ENCODE measurements around the gene STARD5. TPM values are rescaled to one million over a fixed set of nuclear protein-coding genes. Genes with fewer than 3 reads are reported as not detected.

Gene STARD5
- total and polyA plus RNA-seq, 4 donors, result 1.1 to 47.0 (median 35.7) TPM

DNA sequence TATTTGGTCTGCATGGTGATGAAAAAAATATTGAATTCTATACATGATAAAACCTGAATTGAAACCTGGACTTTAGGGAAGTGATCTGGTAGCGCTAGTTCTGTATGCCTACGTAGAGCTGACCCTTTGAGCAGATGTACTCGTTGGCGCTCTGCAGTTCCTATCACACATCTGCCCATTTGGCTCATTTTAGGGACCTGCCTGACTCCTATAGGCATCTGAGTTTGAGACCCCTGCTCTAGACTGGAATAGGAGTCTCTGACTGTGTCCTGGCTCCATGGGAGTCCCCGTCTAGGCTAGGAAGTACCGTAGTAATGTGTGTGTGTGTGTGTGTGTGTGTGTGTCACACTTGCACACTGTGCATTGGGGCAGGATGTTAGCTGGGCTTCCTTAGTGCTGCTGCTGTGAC lies 21.2 kb downstream of the STARD5 start:
- Histone ChIP-seq H3K9ac (ENCODE audit: low read depth in 1 of 2, low read length in 2 of 2) (no peak overlapping the region), H3K4me3 (ENCODE audit: low read depth in 1 of 3, low read length in 3 of 3) (no peak overlapping the region), H3K4me1 (ENCODE audit: control insufficient read depth in 4 of 4, insufficient read depth in 4 of 4, low read length in 3 of 4) (peaks cover 5 to 24% (median 16%) of the 10 kb centered on the region in 4 donors), H3K9me3 (ENCODE audit: control insufficient read depth in 4 of 4, low read length in 3 of 4) (no peaks in the 10 kb centered on the region), H3K27me3 (ENCODE audit: control insufficient read depth in 4 of 4, insufficient read depth in 4 of 4, low read length in 3 of 4) (no peaks in the 10 kb centered on the region), H3K27ac (ENCODE audit: low read depth in 1 of 2, low read length in 2 of 2) (peak overlapping the region in 1 of 2 donors; percentile 32), H3K36me3 (ENCODE audit: control insufficient read depth in 4 of 4, insufficient read depth in 3 of 4, low read depth in 1 of 4, low read length in 3 of 4) (peaks cover 0 to 14% (median 9%) of the 10 kb centered on the region in 4 donors)
- DNase-seq (ENCODE audit: low spot score), result no peak
- no peak for TF ChIP-seq FOXA2 (IDR thresholded peaks at IDR 0.05)
- TF ChIP-seq, protein P1, sequence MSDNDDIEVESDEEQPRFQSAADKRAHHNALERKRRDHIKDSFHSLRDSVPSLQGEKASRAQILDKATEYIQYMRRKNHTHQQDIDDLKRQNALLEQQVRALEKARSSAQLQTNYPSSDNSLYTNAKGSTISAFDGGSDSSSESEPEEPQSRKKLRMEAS (IDR thresholded peaks at IDR 0.05), result no peak
- TF ChIP-seq RAD21 (IDR thresholded peaks at IDR 0.05), result no peak
- TF ChIP-seq, protein P2, sequence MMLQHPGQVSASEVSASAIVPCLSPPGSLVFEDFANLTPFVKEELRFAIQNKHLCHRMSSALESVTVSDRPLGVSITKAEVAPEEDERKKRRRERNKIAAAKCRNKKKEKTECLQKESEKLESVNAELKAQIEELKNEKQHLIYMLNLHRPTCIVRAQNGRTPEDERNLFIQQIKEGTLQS (IDR thresholded peaks at IDR 0.05), result no peak
- TF ChIP-seq HNF4G (IDR thresholded peaks at IDR 0.05), result no peak
- no peak for TF ChIP-seq HNF4A (conservative IDR thresholded peaks at IDR 0.05)
- TF ChIP-seq EGR1 (IDR thresholded peaks at IDR 0.05; ENCODE audit: low read depth in 2 of 2), result no peak
- no peak for TF ChIP-seq NR2F2 (IDR thresholded peaks at IDR 0.05)
- TF ChIP-seq TAF1 (conservative IDR thresholded peaks at IDR 0.05), result no peak
- WGBS, result 85% methylated on average over 6 of the region's 6 CpGs

DNA sequence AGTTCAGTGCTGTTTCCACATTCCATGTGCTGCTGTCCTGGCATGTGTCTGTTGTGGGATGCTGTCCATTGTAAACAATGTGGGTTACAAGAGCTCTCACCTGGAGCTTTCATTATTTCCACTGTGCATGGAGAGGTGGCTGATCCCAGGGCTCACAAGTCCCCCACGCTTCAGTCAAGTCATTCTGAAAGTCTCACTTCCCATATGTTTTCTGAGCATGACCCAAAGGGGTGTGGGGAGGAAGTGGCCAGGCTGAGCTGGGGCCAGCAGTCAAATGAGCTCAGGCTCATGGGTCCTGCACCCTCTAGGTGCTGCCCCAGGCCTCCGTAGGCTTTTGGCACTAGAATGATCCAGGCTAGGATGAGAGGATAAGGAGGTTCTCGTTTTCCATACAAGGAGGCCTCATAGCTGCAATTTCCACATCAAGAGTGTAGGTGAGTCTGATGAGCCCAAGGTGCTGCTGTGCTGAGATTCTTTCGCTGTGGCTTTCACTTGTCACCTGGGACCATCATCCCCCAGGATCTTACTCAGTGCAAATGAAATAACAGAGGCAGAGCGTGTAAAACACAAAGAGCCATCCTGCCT lies 22.0 kb downstream of the STARD5 start:
- peak overlapping the region; percentile 7 to 37 for H3K27ac ChIP-seq (ENCODE audit: low read depth in 1 of 2, low read length in 2 of 2)
- H3K9ac ChIP-seq (ENCODE audit: low read depth in 1 of 2, low read length in 2 of 2), result no peak overlapping the region
- WGBS, result 77% methylated on average over 5 of the region's 5 CpGs
- no peaks in the 10 kb centered on the region for H3K9me3 ChIP-seq (ENCODE audit: control insufficient read depth in 4 of 4, low read length in 3 of 4)
- H3K36me3 ChIP-seq (ENCODE audit: control insufficient read depth in 4 of 4, insufficient read depth in 3 of 4, low read depth in 1 of 4, low read length in 3 of 4), result peaks cover 0 to 9% (median 5%) of the 10 kb centered on the region in 4 donors
- H3K27me3 ChIP-seq (ENCODE audit: control insufficient read depth in 4 of 4, insufficient read depth in 4 of 4, low read length in 3 of 4), result no peaks in the 10 kb centered on the region
- H3K4me3 ChIP-seq (ENCODE audit: low read depth in 1 of 3, low read length in 3 of 3), result no peak overlapping the region
- DNase-seq (ENCODE audit: low spot score), result no peak
- TF ChIP-seq YY1 (IDR thresholded peaks at IDR 0.05) (peak; percentile 25), JUND (IDR thresholded peaks at IDR 0.05) (peak; percentile 47 to 62), FOXA1 (IDR thresholded peaks at IDR 0.05) (peak; percentile 41), TAF1 (conservative IDR thresholded peaks at IDR 0.05) (no peak), GABPA (IDR thresholded peaks at IDR 0.05 in 1 of 2, conservative IDR thresholded peaks at IDR 0.05 in 1 of 2) (no peak), RXRA (IDR thresholded peaks at IDR 0.05) (peak; percentile 42 to 68), NR2F2 (IDR thresholded peaks at IDR 0.05) (no peak), HNF4A (conservative IDR thresholded peaks at IDR 0.05) (peak in 1 of 2 donors; percentile 43), FOXA2 (IDR thresholded peaks at IDR 0.05) (peak; percentile 64), RAD21 (IDR thresholded peaks at IDR 0.05) (no peak), HNF4G (IDR thresholded peaks at IDR 0.05) (no peak), SP1 (IDR thresholded peaks at IDR 0.05) (peak; percentile 14), EGR1 (IDR thresholded peaks at IDR 0.05; ENCODE audit: low read depth in 2 of 2) (no peak)
- TF ChIP-seq, protein P3, sequence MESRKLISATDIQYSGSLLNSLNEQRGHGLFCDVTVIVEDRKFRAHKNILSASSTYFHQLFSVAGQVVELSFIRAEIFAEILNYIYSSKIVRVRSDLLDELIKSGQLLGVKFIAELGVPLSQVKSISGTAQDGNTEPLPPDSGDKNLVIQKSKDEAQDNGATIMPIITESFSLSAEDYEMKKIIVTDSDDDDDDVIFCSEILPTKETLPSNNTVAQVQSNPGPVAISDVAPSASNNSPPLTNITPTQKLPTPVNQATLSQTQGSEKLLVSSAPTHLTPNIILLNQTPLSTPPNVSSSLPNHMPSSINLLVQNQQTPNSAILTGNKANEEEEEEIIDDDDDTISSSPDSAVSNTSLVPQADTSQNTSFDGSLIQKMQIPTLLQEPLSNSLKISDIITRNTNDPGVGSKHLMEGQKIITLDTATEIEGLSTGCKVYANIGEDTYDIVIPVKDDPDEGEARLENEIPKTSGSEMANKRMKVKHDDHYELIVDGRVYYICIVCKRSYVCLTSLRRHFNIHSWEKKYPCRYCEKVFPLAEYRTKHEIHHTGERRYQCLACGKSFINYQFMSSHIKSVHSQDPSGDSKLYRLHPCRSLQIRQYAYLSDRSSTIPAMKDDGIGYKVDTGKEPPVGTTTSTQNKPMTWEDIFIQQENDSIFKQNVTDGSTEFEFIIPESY (IDR thresholded peaks at IDR 0.05), result no peak
- TF ChIP-seq, protein P4, sequence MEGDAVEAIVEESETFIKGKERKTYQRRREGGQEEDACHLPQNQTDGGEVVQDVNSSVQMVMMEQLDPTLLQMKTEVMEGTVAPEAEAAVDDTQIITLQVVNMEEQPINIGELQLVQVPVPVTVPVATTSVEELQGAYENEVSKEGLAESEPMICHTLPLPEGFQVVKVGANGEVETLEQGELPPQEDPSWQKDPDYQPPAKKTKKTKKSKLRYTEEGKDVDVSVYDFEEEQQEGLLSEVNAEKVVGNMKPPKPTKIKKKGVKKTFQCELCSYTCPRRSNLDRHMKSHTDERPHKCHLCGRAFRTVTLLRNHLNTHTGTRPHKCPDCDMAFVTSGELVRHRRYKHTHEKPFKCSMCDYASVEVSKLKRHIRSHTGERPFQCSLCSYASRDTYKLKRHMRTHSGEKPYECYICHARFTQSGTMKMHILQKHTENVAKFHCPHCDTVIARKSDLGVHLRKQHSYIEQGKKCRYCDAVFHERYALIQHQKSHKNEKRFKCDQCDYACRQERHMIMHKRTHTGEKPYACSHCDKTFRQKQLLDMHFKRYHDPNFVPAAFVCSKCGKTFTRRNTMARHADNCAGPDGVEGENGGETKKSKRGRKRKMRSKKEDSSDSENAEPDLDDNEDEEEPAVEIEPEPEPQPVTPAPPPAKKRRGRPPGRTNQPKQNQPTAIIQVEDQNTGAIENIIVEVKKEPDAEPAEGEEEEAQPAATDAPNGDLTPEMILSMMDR (IDR thresholded peaks at IDR 0.05; ENCODE audit: low read depth, low read length, missing input control), result no peak
- TF ChIP-seq, protein P1 (IDR thresholded peaks at IDR 0.05), result peak; percentile 82
- TF ChIP-seq, protein P2 (IDR thresholded peaks at IDR 0.05), result no peak
- TF ChIP-seq, protein P5, sequence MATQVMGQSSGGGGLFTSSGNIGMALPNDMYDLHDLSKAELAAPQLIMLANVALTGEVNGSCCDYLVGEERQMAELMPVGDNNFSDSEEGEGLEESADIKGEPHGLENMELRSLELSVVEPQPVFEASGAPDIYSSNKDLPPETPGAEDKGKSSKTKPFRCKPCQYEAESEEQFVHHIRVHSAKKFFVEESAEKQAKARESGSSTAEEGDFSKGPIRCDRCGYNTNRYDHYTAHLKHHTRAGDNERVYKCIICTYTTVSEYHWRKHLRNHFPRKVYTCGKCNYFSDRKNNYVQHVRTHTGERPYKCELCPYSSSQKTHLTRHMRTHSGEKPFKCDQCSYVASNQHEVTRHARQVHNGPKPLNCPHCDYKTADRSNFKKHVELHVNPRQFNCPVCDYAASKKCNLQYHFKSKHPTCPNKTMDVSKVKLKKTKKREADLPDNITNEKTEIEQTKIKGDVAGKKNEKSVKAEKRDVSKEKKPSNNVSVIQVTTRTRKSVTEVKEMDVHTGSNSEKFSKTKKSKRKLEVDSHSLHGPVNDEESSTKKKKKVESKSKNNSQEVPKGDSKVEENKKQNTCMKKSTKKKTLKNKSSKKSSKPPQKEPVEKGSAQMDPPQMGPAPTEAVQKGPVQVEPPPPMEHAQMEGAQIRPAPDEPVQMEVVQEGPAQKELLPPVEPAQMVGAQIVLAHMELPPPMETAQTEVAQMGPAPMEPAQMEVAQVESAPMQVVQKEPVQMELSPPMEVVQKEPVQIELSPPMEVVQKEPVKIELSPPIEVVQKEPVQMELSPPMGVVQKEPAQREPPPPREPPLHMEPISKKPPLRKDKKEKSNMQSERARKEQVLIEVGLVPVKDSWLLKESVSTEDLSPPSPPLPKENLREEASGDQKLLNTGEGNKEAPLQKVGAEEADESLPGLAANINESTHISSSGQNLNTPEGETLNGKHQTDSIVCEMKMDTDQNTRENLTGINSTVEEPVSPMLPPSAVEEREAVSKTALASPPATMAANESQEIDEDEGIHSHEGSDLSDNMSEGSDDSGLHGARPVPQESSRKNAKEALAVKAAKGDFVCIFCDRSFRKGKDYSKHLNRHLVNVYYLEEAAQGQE (IDR thresholded peaks at IDR 0.05), result peak; percentile 98
- H3K4me1 ChIP-seq (ENCODE audit: control insufficient read depth in 4 of 4, insufficient read depth in 4 of 4, low read length in 3 of 4), result peaks cover 5 to 24% (median 16%) of the 10 kb centered on the region in 4 donors
